Stomach (tissue), 4 donors: ENCODE measurements around the gene PARVB.

Experiments
- POLR2A ChIP-seq, 4 donors: fragments of 450-650 bp; IDR thresholded peaks; one replicate each; pipeline ENCODE4 v1.6.1; 2016; ENCODE audit warnings: antibody characterized with exemption in 4 of 4, control low read depth in 2 of 4, mild to moderate bottlenecking in 1 of 4, moderate library complexity in 1 of 4
- POLR2AphosphoS5 ChIP-seq, 3 donors: sonication (generic); formaldehyde crosslinking; IDR thresholded peaks; one replicate each; pipeline ENCODE4 v1.6.1; 2016; ENCODE audit warnings: antibody characterized with exemption in 3 of 3
- TF ChIP-seq, protein P1 (sequence below), 7 experiments: fragments of 450-650 bp in 4 of 7; fragments of 200-600 bp in 3 of 7; sonication (generic) in 3 of 7; IDR thresholded peaks; one replicate each; pipeline ENCODE4 v1.5.1; 2016 to 2019; ENCODE audit warnings: antibody characterized with exemption in 7 of 7, control low read depth in 2 of 7, mild to moderate bottlenecking in 1 of 7

DNA sequence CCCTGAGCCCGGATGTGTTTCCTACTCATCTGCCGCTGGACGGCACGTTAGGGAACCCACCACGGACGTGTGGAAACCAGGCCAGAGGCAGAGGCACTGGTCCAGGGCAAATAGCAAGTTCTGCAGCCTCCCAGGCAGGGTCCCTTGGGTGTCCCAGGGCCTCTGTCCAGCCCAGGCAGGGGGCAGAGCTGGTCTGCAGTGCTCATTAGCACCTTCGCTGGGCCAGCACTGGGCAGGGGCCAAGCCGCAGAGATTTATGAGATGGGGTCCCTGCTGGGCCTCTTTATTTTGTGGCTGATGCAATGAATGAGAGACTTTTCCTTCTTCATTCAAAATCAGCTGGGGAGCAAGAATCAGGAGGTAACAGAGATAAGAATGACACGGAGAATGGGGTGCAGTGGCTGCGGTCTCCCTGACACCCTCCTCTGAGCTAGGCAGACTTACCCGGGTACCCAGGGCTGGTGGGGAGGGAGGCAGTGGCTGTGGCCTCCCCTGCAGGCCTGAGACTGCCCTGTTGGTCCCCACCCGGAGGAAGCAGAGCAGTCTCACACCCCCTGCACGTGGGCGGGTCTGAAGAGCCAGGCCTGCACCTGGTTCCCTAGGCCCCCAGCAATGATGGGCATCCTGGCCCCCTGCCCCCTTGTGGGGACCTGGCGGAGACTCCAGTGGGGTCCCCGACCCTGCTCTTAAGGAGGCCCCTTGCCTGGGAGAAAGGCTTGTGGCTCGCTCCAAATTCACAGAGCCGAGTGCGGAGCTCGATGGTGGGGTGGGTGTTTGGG lies 142.6 kb downstream of the PARVB start:
- TF ChIP-seq, protein P1, sequence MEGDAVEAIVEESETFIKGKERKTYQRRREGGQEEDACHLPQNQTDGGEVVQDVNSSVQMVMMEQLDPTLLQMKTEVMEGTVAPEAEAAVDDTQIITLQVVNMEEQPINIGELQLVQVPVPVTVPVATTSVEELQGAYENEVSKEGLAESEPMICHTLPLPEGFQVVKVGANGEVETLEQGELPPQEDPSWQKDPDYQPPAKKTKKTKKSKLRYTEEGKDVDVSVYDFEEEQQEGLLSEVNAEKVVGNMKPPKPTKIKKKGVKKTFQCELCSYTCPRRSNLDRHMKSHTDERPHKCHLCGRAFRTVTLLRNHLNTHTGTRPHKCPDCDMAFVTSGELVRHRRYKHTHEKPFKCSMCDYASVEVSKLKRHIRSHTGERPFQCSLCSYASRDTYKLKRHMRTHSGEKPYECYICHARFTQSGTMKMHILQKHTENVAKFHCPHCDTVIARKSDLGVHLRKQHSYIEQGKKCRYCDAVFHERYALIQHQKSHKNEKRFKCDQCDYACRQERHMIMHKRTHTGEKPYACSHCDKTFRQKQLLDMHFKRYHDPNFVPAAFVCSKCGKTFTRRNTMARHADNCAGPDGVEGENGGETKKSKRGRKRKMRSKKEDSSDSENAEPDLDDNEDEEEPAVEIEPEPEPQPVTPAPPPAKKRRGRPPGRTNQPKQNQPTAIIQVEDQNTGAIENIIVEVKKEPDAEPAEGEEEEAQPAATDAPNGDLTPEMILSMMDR (IDR thresholded peaks at IDR 0.05), result no peak
- TF ChIP-seq POLR2A (IDR thresholded peaks at IDR 0.05) (no peak), POLR2AphosphoS5 (IDR thresholded peaks at IDR 0.05) (no peak)
